HCT116 (cell line): ENCODE results near the gene WNT3A. TPM values are rescaled to one million over a fixed set of nuclear protein-coding genes. Genes with fewer than 3 reads are reported as not detected.

Experiments used
- ATAC-seq: fragments of 200-7000 bp; cut with Tn5 transposase; 2 replicates; pipeline ENCODE4 v1.9.1; 2020; ENCODE audit warnings: mild to moderate bottlenecking, moderate library complexity
- BruUV-seq: library from RNA; stranded (reverse); fragments of 400-500 nt; replicated peaks from 2 replicates; lab custom pipeline; 2021; lab: Mats Ljungman, UMichigan
- CTCF ChIA-PET: fragments of 300-600 bp; sonication (Branson Sonifier 250); formaldehyde crosslinking; loops from one replicate; lab custom pipeline; 2021; ENCODE audit warnings: antibody characterized with exemption; lab: Charles Lee
- POLR2A ChIA-PET: fragments of 300-600, 350-600 bp; sonication (Branson Sonifier 250); formaldehyde crosslinking; loops from one replicate; lab custom pipeline; 2021; ENCODE audit warnings: antibody characterized with exemption; lab: Charles Lee
- RAD21 ChIA-PET, 2 experiments: fragments of 300-600 bp; sonication (Branson Sonifier 250); formaldehyde crosslinking; loops; one replicate each; lab custom pipeline; 2023; ENCODE audit warnings: low total read pairs in 2 of 2; ENCODE audit not compliant: uncharacterized antibody in 2 of 2, unreplicated experiment in 2 of 2, low non-redundant PET in 1 of 2; lab: Charles Lee
- DNase-seq: peaks from one replicate; pipeline ENCODE4 v3.0.0-alpha.2; 2010; ENCODE audit warnings: low read depth, low spot score
- H2AFZ ChIP-seq: fragments of 200-600 bp; shearing (Covaris generic), sonication (generic); 2 replicates; pipeline ENCODE4 v1.6.1; 2017; ENCODE audit warnings: low read depth, mixed run types, mixed read lengths, antibody characterized with exemption, low read length; ENCODE audit not compliant: poor library complexity, severe bottlenecking
- H3K27ac ChIP-seq: 2 replicates; pipeline ENCODE4 v1.5.1; 2012; ENCODE audit warnings: low read depth, low read length
- H3K27me3 ChIP-seq: fragments of 200-600 bp; sonication (generic); 2 replicates; pipeline ENCODE4 v1.6.1; 2016; ENCODE audit warnings: mixed run types, low read length, mixed read lengths; ENCODE audit not compliant: insufficient read depth
- H3K36me3 ChIP-seq, 2 experiments: fragments of 200-500 bp in 1 of 2; fragments of 200-600 bp in 1 of 2; sonication (Bioruptor generic) in 1 of 2; sonication (generic) in 1 of 2; 2 replicates each; pipeline versions ENCODE4 v1.5.1 to v1.6.1; 2014 to 2016; ENCODE audit warnings: low read length in 2 of 2, inconsistent platforms in 1 of 2, mixed read lengths in 1 of 2, mixed run types in 1 of 2; ENCODE audit not compliant: insufficient read depth in 2 of 2, control insufficient read depth in 1 of 2
- H3K4me1 ChIP-seq, 2 experiments: fragments of 200-600 bp in 1 of 2; sonication (generic) in 1 of 2; 2 replicates each; pipeline versions ENCODE4 v1.5.1 to v1.6.1; 2012 to 2017; ENCODE audit warnings: low read length in 2 of 2, inconsistent platforms in 1 of 2, mild to moderate bottlenecking in 1 of 2, mixed read lengths in 1 of 2, mixed run types in 1 of 2, moderate library complexity in 1 of 2; ENCODE audit not compliant: insufficient read depth in 2 of 2, control insufficient read depth in 1 of 2
- H3K4me2 ChIP-seq: fragments of 200-600 bp; sonication (generic); 2 replicates; pipeline ENCODE4 v1.6.1; 2017; ENCODE audit warnings: mixed run types, low read length, mixed read lengths
- H3K4me3 ChIP-seq, 2 experiments: fragments of 200-600 bp in 1 of 2; sonication (generic) in 1 of 2; replicated peaks in 1 of 2; 2 replicates each; pipeline ENCODE4 v1.5.1; 2011 to 2016; ENCODE audit warnings: low read length in 2 of 2, control low read depth in 1 of 2, low read depth in 1 of 2, mild to moderate bottlenecking in 1 of 2, mixed read lengths in 1 of 2, mixed run types in 1 of 2
- H3K79me2 ChIP-seq: fragments of 200-600 bp; sonication (generic); 2 replicates; pipeline ENCODE4 v1.6.1; 2017; ENCODE audit warnings: mild to moderate bottlenecking, mixed run types, low read length, moderate library complexity, mixed read lengths; ENCODE audit not compliant: insufficient read depth
- H3K9ac ChIP-seq: fragments of 200-600 bp; sonication (generic); 2 replicates; pipeline ENCODE4 v1.6.1; 2016; ENCODE audit warnings: low read length, mixed read lengths
- H3K9me2 ChIP-seq: fragments of 200-600 bp; sonication (generic), shearing (Covaris generic); 2 replicates; pipeline ENCODE4 v1.6.1; 2017; ENCODE audit warnings: mixed run types, mild to moderate bottlenecking, moderate library complexity; ENCODE audit not compliant: insufficient read depth
- H3K9me3 ChIP-seq, 2 experiments: fragments of 200-500 bp in 1 of 2; fragments of 200-600 bp in 1 of 2; sonication (Bioruptor generic) in 1 of 2; sonication (generic) in 1 of 2; 2 replicates each; pipeline ENCODE4 v1.6.1; 2014 to 2017; ENCODE audit warnings: low read length in 2 of 2, mixed read lengths in 2 of 2, inconsistent platforms in 1 of 2, low read depth in 1 of 2, mild to moderate bottlenecking in 1 of 2, mixed run types in 1 of 2, moderate library complexity in 1 of 2; ENCODE audit not compliant: control insufficient read depth in 1 of 2, insufficient read depth in 1 of 2
- H4K20me1 ChIP-seq: fragments of 200-600 bp; sonication (generic), shearing (Covaris generic); 2 replicates; pipeline ENCODE4 v1.6.1; 2017; ENCODE audit warnings: mixed run types, mild to moderate bottlenecking, moderate library complexity; ENCODE audit not compliant: insufficient read depth
- ATF3 ChIP-seq: IDR thresholded peaks from 2 replicates; pipeline ENCODE4 v1.6.1; 2012
- CBX3 ChIP-seq: IDR thresholded peaks from 2 replicates; pipeline ENCODE4 v1.6.1; 2012; ENCODE audit warnings: low read depth
- CEBPB ChIP-seq: IDR thresholded peaks from 2 replicates; pipeline ENCODE4 v1.6.1; 2012; ENCODE audit warnings: low read depth
- CTCF ChIP-seq, 3 experiments: fragments of 200-600 bp in 1 of 3; sonication (generic) in 1 of 3; IDR thresholded peaks in 2 of 3; conservative IDR thresholded peaks in 1 of 3; 2 replicates each; pipeline ENCODE4 v1.5.1; 2012 to 2017; ENCODE audit warnings: low read depth in 2 of 3, low read length in 2 of 3, antibody characterized with exemption in 1 of 3, borderline replicate concordance in 1 of 3, control low read depth in 1 of 3, mild to moderate bottlenecking in 1 of 3, mixed read lengths in 1 of 3, mixed run types in 1 of 3, moderate library complexity in 1 of 3; ENCODE audit not compliant: insufficient read depth in 1 of 3
- ELF1 ChIP-seq: IDR thresholded peaks from 2 replicates; pipeline ENCODE4 v1.6.1; 2012; ENCODE audit warnings: low read depth, borderline replicate concordance
- EZH2 ChIP-seq: fragments of 200-600 bp; sonication (generic); IDR thresholded peaks from 2 replicates; pipeline ENCODE4 v1.6.1; 2017; ENCODE audit warnings: antibody characterized with exemption, mixed run types
- EZH2phosphoT487 ChIP-seq: fragments of 200-600 bp; IDR thresholded peaks from 2 replicates; pipeline ENCODE4 v1.6.1; 2018; ENCODE audit warnings: antibody characterized with exemption, borderline replicate concordance
- FOSL1 ChIP-seq: IDR thresholded peaks from 2 replicates; pipeline ENCODE4 v1.6.1; 2012; ENCODE audit warnings: low read depth
- JUND ChIP-seq: IDR thresholded peaks from 2 replicates; pipeline ENCODE4 v1.6.1; 2012
- MAX ChIP-seq: IDR thresholded peaks from 2 replicates; pipeline ENCODE4 v1.6.1; 2012
- POLR2A ChIP-seq: IDR thresholded peaks from 2 replicates; pipeline ENCODE4 v1.7.0; 2011; ENCODE audit warnings: borderline replicate concordance; ENCODE audit not compliant: insufficient read depth, insufficient read length; ENCODE audit errors: extremely low read depth
- POLR2AphosphoS5 ChIP-seq: IDR thresholded peaks from 2 replicates; pipeline ENCODE4 v1.6.1; 2011; ENCODE audit warnings: mild to moderate bottlenecking, low read depth, low read length, moderate library complexity
- RAD21 ChIP-seq: IDR thresholded peaks from 2 replicates; pipeline ENCODE4 v1.6.1; 2012; ENCODE audit warnings: low read depth, mild to moderate bottlenecking
- REST ChIP-seq: IDR thresholded peaks from 2 replicates; pipeline ENCODE4 v1.6.1; 2012; ENCODE audit warnings: low read depth
- SIN3A ChIP-seq: IDR thresholded peaks from 2 replicates; pipeline ENCODE4 v1.6.1; 2012; ENCODE audit warnings: low read depth
- SP1 ChIP-seq: IDR thresholded peaks from 2 replicates; pipeline ENCODE4 v1.6.1; 2012; ENCODE audit warnings: low read depth
- SRF ChIP-seq: IDR thresholded peaks from 2 replicates; pipeline ENCODE4 v1.6.1; 2012; ENCODE audit warnings: low read depth
- ZBTB33 ChIP-seq: IDR thresholded peaks from 2 replicates; pipeline ENCODE4 v1.6.1; 2011; ENCODE audit warnings: mild to moderate bottlenecking, low read length, moderate library complexity; ENCODE audit not compliant: insufficient replicate concordance; ENCODE audit errors: extremely low read depth
- ZFX ChIP-seq: fragments of 450-650 bp; IDR thresholded peaks from 2 replicates; pipeline ENCODE4 v1.6.1; 2017
- ZNF274 ChIP-seq: fragments of 200-500 bp; sonication (Bioruptor generic); IDR thresholded peaks from 2 replicates; pipeline ENCODE4 v1.6.1; 2014; ENCODE audit warnings: mild to moderate bottlenecking, low read depth, low read length, inconsistent platforms
- intact Hi-C: fragments of 100-400 bp; cut with micrococcal nuclease; formaldehyde crosslinking; loops from 2 replicates; pipeline ENCODE4 v1.10.0; 2022
- total RNA-seq: library from RNA; stranded (reverse); gene quantifications from one replicate; pipeline ENCODE4 v1.2.1, GENCODE V29; 2021; ENCODE audit not compliant: unreplicated experiment

Gene WNT3A
- total RNA-seq, 1 experiment from 2014 or later: 3.7 TPM

- no peak overlapping the region for H2AFZ ChIP-seq
- no peak overlapping the region for H3K9ac ChIP-seq
- H4K20me1 ChIP-seq: no peaks in the 10 kb centered on the region
- 0 out of 2 replicates have a peak, but pooled peaks cover 5% of the 10 kb centered on the region for H3K27me3 ChIP-seq
- no peaks in the 10 kb centered on the region for H3K36me3 ChIP-seq
- no peaks in the 10 kb centered on the region for H3K9me3 ChIP-seq
- DNase-seq (no peak), ATAC-seq (no peak)
- no peaks in the 10 kb centered on the region for H3K9me2 ChIP-seq
- H3K27ac ChIP-seq: no peak overlapping the region
- H3K4me3 ChIP-seq: no peak overlapping the region
- H3K4me2 ChIP-seq: no peak overlapping the region
- TF ChIP-seq ZBTB33: no peak
- no peak for TF ChIP-seq MAX
- TF ChIP-seq REST: no peak
- TF ChIP-seq CTCF (IDR thresholded peaks at IDR 0.05 in 2 of 3, conservative IDR thresholded peaks at IDR 0.05 in 1 of 3; ENCODE audit: borderline replicate concordance in 1 of 3, insufficient read depth in 1 of 3, low read depth in 2 of 3, low read length in 2 of 3): no peak
- no peak for TF ChIP-seq ELF1
- no peak for TF ChIP-seq ZFX
- TF ChIP-seq SP1: no peak
- no peak for TF ChIP-seq SRF
- no peak for TF ChIP-seq POLR2A
- TF ChIP-seq JUND: no peak
- no peak for TF ChIP-seq EZH2
- no peak for TF ChIP-seq CBX3
- no peak for TF ChIP-seq RAD21
- TF ChIP-seq FOSL1: no peak
- no peak for TF ChIP-seq POLR2AphosphoS5
- TF ChIP-seq ZNF274: no peak
- no peak for TF ChIP-seq EZH2phosphoT487
- TF ChIP-seq CEBPB: no peak
- no peak for TF ChIP-seq ATF3
- TF ChIP-seq SIN3A: no peak
- ChIA-PET CTCF (no interaction called here), POLR2A (no interaction called here), RAD21 (no interaction called here)
- no peaks in the 10 kb centered on the region for H3K4me1 ChIP-seq
- H3K79me2 ChIP-seq: no peaks in the 10 kb centered on the region
- BruUV-seq: no TSS peak
- intact Hi-C loops: no loop called here
Measured at GRCh38 chr1:228048659-228049298, 42.0 kb downstream of the WNT3A start.
